ENCODE measurements around the gene HSPA1L. TPM values are rescaled to one million over a fixed set of nuclear protein-coding genes. Genes with fewer than 3 reads are reported as not detected.
A peak's percentile ranks its signal among the peaks of the same experiment; 100 is the strongest.

Gene HSPA1L
- total and polyA plus RNA-seq, 8 donors = 0.46 to 1.2 (median 0.68) TPM

GRCh38 chr6:31769684-31770371 is 45.3 kb downstream of the HSPA1L start:
- Histone ChIP-seq H3K27me3 (no peaks in the 10 kb centered on the region), H3K4me3 (no peak overlapping the region), H3K36me3 (no peaks in the 10 kb centered on the region), H3K4me1 (no peaks in the 10 kb centered on the region), H3K9me3 (no peaks in the 10 kb centered on the region), H3K27ac (no peak overlapping the region)
- intact Hi-C loops (cut with DNase I) = loop anchor here in 2 of 3 donors (5.0 to 10.0 kb wide), 2 partner anchors 65 to 88 kb away; partner anchors contain the start of gene LY6G5C (in 1 of the 2)
- TF ChIP-seq, protein P1, sequence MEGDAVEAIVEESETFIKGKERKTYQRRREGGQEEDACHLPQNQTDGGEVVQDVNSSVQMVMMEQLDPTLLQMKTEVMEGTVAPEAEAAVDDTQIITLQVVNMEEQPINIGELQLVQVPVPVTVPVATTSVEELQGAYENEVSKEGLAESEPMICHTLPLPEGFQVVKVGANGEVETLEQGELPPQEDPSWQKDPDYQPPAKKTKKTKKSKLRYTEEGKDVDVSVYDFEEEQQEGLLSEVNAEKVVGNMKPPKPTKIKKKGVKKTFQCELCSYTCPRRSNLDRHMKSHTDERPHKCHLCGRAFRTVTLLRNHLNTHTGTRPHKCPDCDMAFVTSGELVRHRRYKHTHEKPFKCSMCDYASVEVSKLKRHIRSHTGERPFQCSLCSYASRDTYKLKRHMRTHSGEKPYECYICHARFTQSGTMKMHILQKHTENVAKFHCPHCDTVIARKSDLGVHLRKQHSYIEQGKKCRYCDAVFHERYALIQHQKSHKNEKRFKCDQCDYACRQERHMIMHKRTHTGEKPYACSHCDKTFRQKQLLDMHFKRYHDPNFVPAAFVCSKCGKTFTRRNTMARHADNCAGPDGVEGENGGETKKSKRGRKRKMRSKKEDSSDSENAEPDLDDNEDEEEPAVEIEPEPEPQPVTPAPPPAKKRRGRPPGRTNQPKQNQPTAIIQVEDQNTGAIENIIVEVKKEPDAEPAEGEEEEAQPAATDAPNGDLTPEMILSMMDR (IDR thresholded peaks at IDR 0.05) = peak; percentile 64 to 83 (median 75)
- 40 to 46% methylated on average over 12 of the region's 12 CpGs for WGBS, 2 donors
- no peak for FAIRE-seq
- peak; percentile 70 to 88 (median 88) for ATAC-seq
- DNase-seq = peak; percentile 64 to 92 (median 80)

DNA sequence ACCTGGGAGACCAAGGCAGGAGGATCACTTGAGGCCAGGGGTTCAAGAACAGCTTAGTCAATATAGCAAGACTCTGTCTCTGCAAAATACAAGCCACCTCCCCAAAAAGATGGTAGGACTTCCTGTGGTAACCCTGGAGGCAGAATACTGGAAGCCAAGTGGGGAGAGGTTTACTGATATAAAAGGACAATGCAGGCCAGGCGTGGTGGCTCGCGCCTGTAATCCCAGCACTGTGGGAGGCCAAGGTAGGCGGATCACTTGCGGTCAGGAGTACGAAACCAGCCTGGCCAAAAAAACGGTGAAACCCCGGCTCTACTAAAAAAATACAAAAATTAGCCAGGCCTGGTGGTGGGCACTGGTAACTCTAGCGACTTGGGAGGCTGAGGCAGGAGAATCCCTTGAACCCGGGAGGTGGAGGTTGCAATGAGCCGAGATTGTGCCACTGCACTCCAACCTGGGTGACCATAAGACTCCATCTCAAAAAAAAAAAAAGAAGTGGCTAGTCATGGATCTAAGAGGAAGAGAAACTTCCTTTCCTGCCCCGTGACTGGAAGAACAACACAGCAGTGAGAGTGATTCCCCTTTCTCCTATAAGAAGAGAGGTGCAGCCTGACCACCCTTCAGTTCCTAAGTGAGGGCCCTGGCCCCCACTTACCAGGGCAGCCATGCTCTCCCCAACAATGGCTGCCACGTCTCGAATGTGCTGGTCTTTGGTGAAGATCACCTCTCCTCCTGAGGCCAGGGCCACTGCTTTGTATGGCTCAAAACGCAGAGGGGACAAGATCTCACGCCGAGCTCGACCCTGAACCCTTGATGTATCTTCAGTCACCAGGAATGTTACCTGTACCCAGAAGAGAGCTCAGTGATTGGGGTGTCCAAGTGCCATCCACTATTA is 46.5 kb downstream of the HSPA1L start:
- WGBS, 2 donors = 76 to 88% methylated on average over 18 of the region's 18 CpGs
- no peak for DNase-seq
- TF ChIP-seq, protein P1 (IDR thresholded peaks at IDR 0.05) = no peak
- Histone ChIP-seq H3K4me3 (no peak overlapping the region), H3K27ac (no peak overlapping the region), H3K36me3 (no peaks in the 10 kb centered on the region), H3K4me1 (no peaks in the 10 kb centered on the region), H3K9me3 (no peaks in the 10 kb centered on the region), H3K27me3 (no peaks in the 10 kb centered on the region)
- intact Hi-C loops (cut with DNase I) = loop anchor here in 1 of 3 donors (5.0 kb wide), 1 partner anchor 86 kb away; the partner anchor contains the start of gene LY6G5C
- no peak for FAIRE-seq
- ATAC-seq = peak in 1 of 4 donors; percentile 16

GRCh38 chr6:31767096-31767645 is 47.9 kb downstream of the HSPA1L start:
- no peak overlapping the region for H3K4me3 ChIP-seq
- no peak for ATAC-seq
- FAIRE-seq = no peak
- DNase-seq = peak in 1 of 6 donors; percentile 22
- H3K27ac ChIP-seq = no peak overlapping the region
- H3K4me1 ChIP-seq = no peaks in the 10 kb centered on the region
- intact Hi-C loops (cut with DNase I) = loop anchor here in 1 of 3 donors (5.0 kb wide), 1 partner anchor 85 kb away; the partner anchor contains the start of gene LY6G5C
- TF ChIP-seq, protein P1 (IDR thresholded peaks at IDR 0.05) = no peak
- H3K9me3 ChIP-seq = no peaks in the 10 kb centered on the region
- 68% methylated on average over 6 of the region's 6 CpGs for WGBS, 2 donors
- no peaks in the 10 kb centered on the region for H3K36me3 ChIP-seq
- no peaks in the 10 kb centered on the region for H3K27me3 ChIP-seq

DNA sequence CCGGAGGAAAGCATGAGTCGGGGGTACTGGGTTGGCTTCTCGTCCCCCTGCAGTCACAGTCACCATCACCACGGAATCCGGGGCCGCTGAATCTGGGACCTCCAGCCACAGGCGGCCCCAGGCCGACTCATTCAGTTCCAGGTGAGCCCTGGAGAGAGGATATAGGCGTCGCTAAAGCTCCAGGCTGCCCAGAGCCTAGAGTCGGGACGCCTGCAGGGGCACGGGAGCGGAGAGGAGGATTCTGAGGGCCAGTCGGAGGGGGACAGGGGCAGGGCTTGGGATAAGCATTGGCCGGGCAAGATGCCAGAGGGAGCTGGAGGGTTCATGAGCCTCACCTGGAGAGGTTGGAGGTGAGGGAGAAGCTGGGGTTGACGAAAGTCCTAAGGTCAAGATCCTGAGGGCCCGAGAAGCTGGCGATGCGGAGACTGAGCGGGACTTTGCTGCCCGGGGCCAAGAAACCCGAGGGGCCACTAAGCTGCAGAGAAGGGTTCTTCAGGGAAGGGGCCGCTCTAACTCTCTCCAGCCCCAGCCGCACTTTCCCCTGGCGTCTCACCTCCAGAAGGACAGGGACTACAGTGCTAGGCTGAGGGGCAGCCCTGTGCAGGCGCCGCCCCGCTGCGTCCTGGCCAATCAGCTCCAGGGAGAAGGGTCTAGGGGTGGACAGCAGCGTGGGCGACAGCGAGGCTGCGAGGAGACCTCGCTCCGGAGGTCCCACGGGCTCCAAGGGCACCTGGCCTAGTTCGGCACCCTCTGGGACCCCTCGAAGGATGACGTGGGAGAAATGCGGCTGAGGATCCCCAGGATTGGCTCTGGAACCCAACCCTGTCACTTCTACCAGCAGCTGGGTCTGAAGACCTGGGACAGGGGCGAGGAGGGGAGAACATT is 48.9 kb downstream of the HSPA1L start:
- peak in 1 of 6 donors; percentile 70 for DNase-seq
- no peaks in the 10 kb centered on the region for H3K36me3 ChIP-seq
- no peak overlapping the region for H3K27ac ChIP-seq
- no peaks in the 10 kb centered on the region for H3K27me3 ChIP-seq
- 40 to 47% methylated on average over 41 to 42 of the region's 42 CpGs for WGBS, 2 donors
- ATAC-seq = peak in 1 of 4 donors; percentile 32
- H3K9me3 ChIP-seq = no peaks in the 10 kb centered on the region
- TF ChIP-seq, protein P1 (IDR thresholded peaks at IDR 0.05) = no peak
- intact Hi-C loops (cut with DNase I) = loop anchor here in 1 of 3 donors (5.0 kb wide), 1 partner anchor 84 kb away; the partner anchor contains the start of gene LY6G5C
- H3K4me3 ChIP-seq = no peak overlapping the region
- H3K4me1 ChIP-seq = no peaks in the 10 kb centered on the region
- no peak for FAIRE-seq

All from pancreas (tissue), 10 donors.